Thyroid gland (tissue), 4 donors: ENCODE data around the gene PALM3. TPM values are rescaled to one million over a fixed set of nuclear protein-coding genes. Genes with fewer than 3 reads are reported as not detected.

Experiments
- DNase-seq, 2 donors: peaks; one replicate each; pipeline ENCODE4 v3.0.0-alpha.2; 2019
- H3K27ac ChIP-seq, 3 donors: fragments of 200-600 bp; sonication (generic); 1 replicate in 2 of 3; 2 replicates in 1 of 3; pipeline ENCODE4 v1.5.1; 2016 to 2019; ENCODE audit warnings: mild to moderate bottlenecking in 1 of 3, moderate library complexity in 1 of 3
- H3K27me3 ChIP-seq: fragments of 200-600 bp; sonication (generic); one replicate; pipeline ENCODE4 v1.5.1; 2019
- H3K36me3 ChIP-seq, 2 donors: fragments of 200-600 bp; sonication (generic); one replicate each; pipeline ENCODE4 v1.5.1; 2016 to 2019
- H3K4me1 ChIP-seq, 2 donors: fragments of 200-600 bp; sonication (generic); one replicate each; pipeline ENCODE4 v1.5.1; 2017 to 2019
- H3K4me3 ChIP-seq, 3 donors: fragments of 200-600 bp; sonication (generic); replicated peaks in 1 of 3; 1 replicate in 2 of 3; 2 replicates in 1 of 3; pipeline ENCODE4 v1.5.1; 2016; ENCODE audit warnings: mild to moderate bottlenecking in 1 of 3
- H3K9me3 ChIP-seq: fragments of 200-600 bp; sonication (generic); one replicate; pipeline ENCODE4 v1.5.1; 2017
- CTCF ChIP-seq, 6 experiments: fragments of 200-600 bp in 3 of 6; fragments of 450-650 bp in 3 of 6; sonication (generic) in 3 of 6; IDR thresholded peaks; one replicate each; pipeline ENCODE4 v1.5.1; 2016 to 2019; ENCODE audit warnings: antibody characterized with exemption in 6 of 6, mild to moderate bottlenecking in 2 of 6, inconsistent platforms in 1 of 6, moderate library complexity in 1 of 6
- POLR2A ChIP-seq, 2 donors: fragments of 450-650 bp; IDR thresholded peaks; one replicate each; pipeline ENCODE4 v1.6.1; 2017; ENCODE audit warnings: antibody characterized with exemption in 2 of 2, mild to moderate bottlenecking in 2 of 2, moderate library complexity in 1 of 2
- WGBS, 2 donors: methylation state at CpG; one replicate each; pipeline ENCODE4 v1.1.5; 2017; 5-methylcytosine and 5-hydroxymethylcytosine counted together
- intact Hi-C: fragments of 100-400 bp; cut with DNase I; formaldehyde crosslinking; loops from one replicate; pipeline ENCODE4 v1.15.1; 2023
- total RNA-seq, 4 donors: library from RNA; depleted of rRNA; stranded (reverse); fragments of >200 nt; gene quantifications; one replicate each; pipeline ENCODE4 v1.2.3, GENCODE V29; 2016

The PALM3 gene
- total RNA-seq, 4 donors from 2014 or later, result 4.8 to 9.6 (median 6.8) TPM

GRCh38 chr19:14078411-14078810 lies 16.5 kb upstream of the PALM3 start:
- peaks cover 23 to 27% of the 10 kb centered on the region in 2 donors for H3K4me1 ChIP-seq
- no peak for TF ChIP-seq CTCF (IDR thresholded peaks at IDR 0.05)
- TF ChIP-seq POLR2A (IDR thresholded peaks at IDR 0.05), result no peak
- H3K27ac ChIP-seq, result no peak overlapping the region
- H3K4me3 ChIP-seq, result no peak overlapping the region
- H3K9me3 ChIP-seq, result no peaks in the 10 kb centered on the region
- intact Hi-C loops, result no loop called here
- H3K27me3 ChIP-seq, result no peaks in the 10 kb centered on the region
- no peak for DNase-seq
- 78 to 91% methylated on average over 2 of the region's 2 CpGs for WGBS, 2 donors
- no peaks in the 10 kb centered on the region for H3K36me3 ChIP-seq

GRCh38 chr19:14073925-14074838 lies 12.3 kb upstream of the PALM3 start:
- Histone ChIP-seq H3K4me3 (peak overlapping the region; percentile 3 to 64 (median 25)), H3K36me3 (no peaks in the 10 kb centered on the region), H3K27ac (peak overlapping the region; percentile 30 to 87 (median 46)), H3K4me1 (peaks cover 15 to 19% of the 10 kb centered on the region in 2 donors), H3K9me3 (no peaks in the 10 kb centered on the region), H3K27me3 (no peaks in the 10 kb centered on the region)
- peak in 1 of 2 donors; percentile 36 for DNase-seq
- intact Hi-C loops, result loop anchor here (2.0 to 5.0 kb wide), 2 partner anchors 117 to 195 kb away; no protein-coding TSS in a partner anchor
- TF ChIP-seq POLR2A (IDR thresholded peaks at IDR 0.05), result no peak
- no peak for TF ChIP-seq CTCF (IDR thresholded peaks at IDR 0.05)
- WGBS, 2 donors, result 3% methylated on average over 21 to 33 of the region's 44 CpGs

GRCh38 chr19:14073261-14073924 lies 11.5 kb upstream of the PALM3 start:
- TF ChIP-seq CTCF (IDR thresholded peaks at IDR 0.05), result peak in 3 of 6 experiments; percentile 81 to 94 (median 89)
- peak in 1 of 2 donors; percentile 56 for TF ChIP-seq POLR2A (IDR thresholded peaks at IDR 0.05)
- DNase-seq, result peak; percentile 81 to 83
- intact Hi-C loops, result loop anchor here (5.0 kb wide), 1 partner anchor 116 kb away; no protein-coding TSS in a partner anchor
- H3K4me1 ChIP-seq, result peaks cover 15 to 19% of the 10 kb centered on the region in 2 donors
- WGBS, 2 donors, result 0 to 12% methylated on average over 3 to 6 of the region's 106 CpGs
- no peaks in the 10 kb centered on the region for H3K27me3 ChIP-seq
- H3K27ac ChIP-seq, result peak overlapping the region; percentile 67 to 90 (median 85)
- no peaks in the 10 kb centered on the region for H3K36me3 ChIP-seq
- no peaks in the 10 kb centered on the region for H3K9me3 ChIP-seq
- peak overlapping the region; percentile 35 to 64 (median 38) for H3K4me3 ChIP-seq

- Histone ChIP-seq H3K4me3 (peak within 1 kb of the TSS; percentile 35 to 64 (median 38)), H3K27me3 (no peaks in the 10 kb centered on the region), H3K9me3 (no peaks in the 10 kb centered on the region), H3K36me3 (no peaks in the 10 kb centered on the region), H3K27ac (peak within 1 kb of the TSS; percentile 67 to 90 (median 85)), H3K4me1 (peaks cover 15 to 19% of the 10 kb centered on the region in 2 donors)
- intact Hi-C loops, result loop anchor here (5.0 kb wide), 1 partner anchor 115 kb away; no protein-coding TSS in a partner anchor
- TF ChIP-seq POLR2A (IDR thresholded peaks at IDR 0.05) (peak in 1 of 2 donors; percentile 50), CTCF (IDR thresholded peaks at IDR 0.05) (peak in 1 of 6 experiments; percentile 13)
- DNase-seq, result peak; percentile 88 to 90
- WGBS, 2 donors, result 1% methylated on average over 25 of the region's 51 CpGs; no CpG with 5 or more reads in 1 of the 2 donors
Measured at GRCh38 chr19:14072535-14073260, 10.8 kb upstream of the PALM3 start, which contains the start of gene MISP3. TSS of gene MISP3 (plus strand) at chr19:14072786. CDS start at chr19:14073310, 524 bp downstream.
